SK-N-SH (cell line): ENCODE results near the gene TEPSIN. TPM values are rescaled to one million over a fixed set of nuclear protein-coding genes. Genes with fewer than 3 reads are reported as not detected.

Source experiments
- CTCF ChIA-PET: fragments of 300-600, 350-600 bp; formaldehyde crosslinking; extraction: SDS; loops from one replicate; lab custom pipeline; 2021; lab: Yijun Ruan, JAX
- POLR2A ChIA-PET: fragments of 350-600 bp; sonication (Branson Sonifier 250); formaldehyde crosslinking; extraction: SDS; loops from one replicate; lab custom pipeline; 2020; ENCODE audit warnings: antibody characterized with exemption, inconsistent platforms; lab: Yijun Ruan, JAX
- DNase-seq: peaks from one replicate; pipeline ENCODE4 v3.0.0; 2012
- H2AFZ ChIP-seq: fragments of 200-600 bp; sonication (generic); 2 replicates; pipeline ENCODE4 v1.8.1; 2016; ENCODE audit warnings: antibody characterized with exemption, mild to moderate bottlenecking, low read depth
- H3F3A ChIP-seq: fragments of 200-600 bp; sonication (generic); replicated peaks from 2 replicates; pipeline ENCODE3; 2016; ENCODE audit warnings: antibody characterized with exemption, mild to moderate bottlenecking; ENCODE audit not compliant: insufficient read depth
- H3K27ac ChIP-seq, 2 experiments: fragments of 200-500 bp in 1 of 2; fragments of 200-600 bp in 1 of 2; sonication (Bioruptor generic) in 1 of 2; sonication (generic), shearing (Covaris generic) in 1 of 2; 2 replicates each; pipeline versions ENCODE4 v1.5.1 to v1.6.1; 2014 to 2016; ENCODE audit warnings: low read depth in 2 of 2, inconsistent platforms in 1 of 2, low read length in 1 of 2, mild to moderate bottlenecking in 1 of 2, mixed read lengths in 1 of 2
- H3K27me3 ChIP-seq: fragments of 200-600 bp; sonication (generic), shearing (Covaris generic); 2 replicates; pipeline ENCODE4 v1.6.1; 2016; ENCODE audit warnings: mixed run types; ENCODE audit not compliant: insufficient read depth
- H3K36me3 ChIP-seq, 2 experiments: fragments of 200-500 bp in 1 of 2; fragments of 200-600 bp in 1 of 2; sonication (Bioruptor generic) in 1 of 2; sonication (generic) in 1 of 2; replicated peaks in 1 of 2; 2 replicates each; pipeline versions ENCODE3 to v1.5.1; 2014 to 2016; ENCODE audit warnings: low read length in 1 of 2, mild to moderate bottlenecking in 1 of 2; ENCODE audit not compliant: insufficient read depth in 2 of 2, control insufficient read depth in 1 of 2
- H3K4me1 ChIP-seq, 2 experiments: fragments of 200-500 bp in 1 of 2; fragments of 200-600 bp in 1 of 2; sonication (Bioruptor generic) in 1 of 2; sonication (generic), shearing (Covaris generic) in 1 of 2; 2 replicates each; pipeline versions ENCODE4 v1.5.1 to v1.6.1; 2014 to 2016; ENCODE audit warnings: low read depth in 1 of 2, low read length in 1 of 2, mixed run types in 1 of 2; ENCODE audit not compliant: insufficient read depth in 2 of 2, control insufficient read depth in 1 of 2
- H3K4me2 ChIP-seq: fragments of 200-600 bp; sonication (generic), shearing (Covaris generic); 2 replicates; pipeline ENCODE4 v1.6.1; 2017; ENCODE audit warnings: mixed run types
- H3K4me3 ChIP-seq, 2 experiments: fragments of 200-500 bp in 1 of 2; fragments of 200-600 bp in 1 of 2; sonication (Bioruptor generic) in 1 of 2; sonication (generic), shearing (Covaris generic) in 1 of 2; 2 replicates each; pipeline versions ENCODE4 v1.5.1 to v1.8.1; 2014 to 2016; ENCODE audit warnings: low read depth in 2 of 2, inconsistent platforms in 1 of 2, low read length in 1 of 2, mild to moderate bottlenecking in 1 of 2, mixed read lengths in 1 of 2, moderate library complexity in 1 of 2
- H3K79me2 ChIP-seq: fragments of 200-600 bp; sonication (generic); 2 replicates; pipeline ENCODE4 v1.8.1; 2017; ENCODE audit warnings: mild to moderate bottlenecking; ENCODE audit not compliant: insufficient read depth
- H3K9ac ChIP-seq: fragments of 200-600 bp; sonication (generic); 2 replicates; pipeline ENCODE4 v1.6.1; 2017; ENCODE audit warnings: mixed run types
- H3K9me2 ChIP-seq: fragments of 200-600 bp; sonication (generic); 2 replicates; pipeline ENCODE4 v1.6.1; 2017; ENCODE audit warnings: mixed run types
- H3K9me3 ChIP-seq: fragments of 200-600 bp; sonication (generic); 2 replicates; pipeline ENCODE4 v1.6.1; 2017; ENCODE audit warnings: mixed run types, mild to moderate bottlenecking, moderate library complexity
- H4K20me1 ChIP-seq: fragments of 200-600 bp; sonication (generic); 2 replicates; pipeline ENCODE4 v1.6.1; 2017; ENCODE audit warnings: mild to moderate bottlenecking, mixed run types; ENCODE audit not compliant: insufficient read depth
- CHD2 ChIP-seq: fragments of 150-350 bp; IDR thresholded peaks from 2 replicates; pipeline ENCODE4 v1.6.1; 2018; ENCODE audit warnings: low read length; ENCODE audit not compliant: partially characterized antibody
- ELF1 ChIP-seq: IDR thresholded peaks from 2 replicates; pipeline ENCODE4 v1.4.0; 2012
- EP300 ChIP-seq, 2 experiments: IDR thresholded peaks; 2 replicates each; pipeline versions ENCODE4 v1.4.0 to v1.6.1; 2012; ENCODE audit warnings: borderline replicate concordance in 1 of 2, low read depth in 1 of 2, low read length in 1 of 2
- FOXJ3 ChIP-seq: sonication (generic); formaldehyde crosslinking; IDR thresholded peaks from 2 replicates; pipeline ENCODE4 v1.5.1; 2020; ENCODE audit warnings: mild to moderate bottlenecking, missing genetic modification reagents
- FOXM1 ChIP-seq: IDR thresholded peaks from 2 replicates; pipeline ENCODE4 v1.4.0; 2012; ENCODE audit warnings: low read depth, mild to moderate bottlenecking
- GABPA ChIP-seq: IDR thresholded peaks from 2 replicates; pipeline ENCODE4 v1.4.0; 2012; ENCODE audit warnings: low read depth, mild to moderate bottlenecking
- JUND ChIP-seq: IDR thresholded peaks from 2 replicates; pipeline ENCODE4 v1.4.0; 2012
- MEF2A ChIP-seq: IDR thresholded peaks from 2 replicates; pipeline ENCODE4 v1.4.0; 2012; ENCODE audit warnings: low read depth, borderline replicate concordance
- MXI1 ChIP-seq: IDR thresholded peaks from 2 replicates; pipeline ENCODE4 v1.6.1; 2012; ENCODE audit warnings: mild to moderate bottlenecking, low read depth, low read length, improper control_type of control experiment
- NFIC ChIP-seq: IDR thresholded peaks from 2 replicates; pipeline ENCODE4 v1.4.0; 2012; ENCODE audit warnings: borderline replicate concordance
- NRF1 ChIP-seq: IDR thresholded peaks from 2 replicates; pipeline ENCODE4 v1.6.1; 2012; ENCODE audit warnings: low read depth, mild to moderate bottlenecking, low read length
- POLR2AphosphoS5 ChIP-seq: IDR thresholded peaks from 2 replicates; pipeline ENCODE4 v1.6.1; 2012; ENCODE audit warnings: low read depth, low read length
- RAD21 ChIP-seq: IDR thresholded peaks from 2 replicates; pipeline ENCODE4 v1.6.1; 2012; ENCODE audit warnings: mild to moderate bottlenecking, low read length
- RCOR1 ChIP-seq: fragments of 150-350 bp; IDR thresholded peaks from 2 replicates; pipeline ENCODE4 v1.6.1; 2017; ENCODE audit warnings: antibody characterized with exemption, low read length
- TAF1 ChIP-seq: IDR thresholded peaks from 2 replicates; pipeline ENCODE4 v1.6.1; 2012; ENCODE audit warnings: low read depth, mild to moderate bottlenecking, low read length, moderate library complexity, borderline replicate concordance
- TCF12 ChIP-seq: IDR thresholded peaks from 2 replicates; pipeline ENCODE4 v1.4.0; 2012
- YY1 ChIP-seq: IDR thresholded peaks from 2 replicates; pipeline ENCODE4 v1.4.0; 2012; ENCODE audit warnings: low read depth, mild to moderate bottlenecking
- WGBS: methylation state at CpG from one replicate; pipeline ENCODE4 v1.1.6; 2017; ENCODE audit warnings: low lambda C conversion rate; 5-methylcytosine and 5-hydroxymethylcytosine counted together
- polyA plus RNA-seq, 3 experiments: library from polyadenylated mRNA; depleted of rRNA; stranded (reverse); fragments of >200 nt; gene quantifications; 2 replicates each; pipeline ENCODE4 v1.2.3, GENCODE V29; 2012
- TF ChIP-seq, protein P1 (sequence below): IDR thresholded peaks from 2 replicates; pipeline ENCODE4 v1.4.0; 2012; ENCODE audit warnings: low read depth
- TF ChIP-seq, protein P2 (sequence below): fragments of 200-600 bp; sonication (generic); IDR thresholded peaks from 2 replicates; pipeline ENCODE4 v1.6.1; 2017; ENCODE audit warnings: antibody characterized with exemption, mild to moderate bottlenecking, moderate library complexity
- TF ChIP-seq, protein P3 (sequence below): IDR thresholded peaks from 2 replicates; pipeline ENCODE4 v1.6.1; 2012; ENCODE audit warnings: mild to moderate bottlenecking, low read depth, low read length, moderate library complexity
- TF ChIP-seq, protein P4 (sequence below): IDR thresholded peaks from 2 replicates; pipeline ENCODE4 v1.4.0; 2012; ENCODE audit warnings: low read depth, borderline replicate concordance

The TEPSIN gene
- polyA plus RNA-seq, 1 of the 3 experiments (the other 2 are of a cell fraction) = 35.3 TPM

DNA sequence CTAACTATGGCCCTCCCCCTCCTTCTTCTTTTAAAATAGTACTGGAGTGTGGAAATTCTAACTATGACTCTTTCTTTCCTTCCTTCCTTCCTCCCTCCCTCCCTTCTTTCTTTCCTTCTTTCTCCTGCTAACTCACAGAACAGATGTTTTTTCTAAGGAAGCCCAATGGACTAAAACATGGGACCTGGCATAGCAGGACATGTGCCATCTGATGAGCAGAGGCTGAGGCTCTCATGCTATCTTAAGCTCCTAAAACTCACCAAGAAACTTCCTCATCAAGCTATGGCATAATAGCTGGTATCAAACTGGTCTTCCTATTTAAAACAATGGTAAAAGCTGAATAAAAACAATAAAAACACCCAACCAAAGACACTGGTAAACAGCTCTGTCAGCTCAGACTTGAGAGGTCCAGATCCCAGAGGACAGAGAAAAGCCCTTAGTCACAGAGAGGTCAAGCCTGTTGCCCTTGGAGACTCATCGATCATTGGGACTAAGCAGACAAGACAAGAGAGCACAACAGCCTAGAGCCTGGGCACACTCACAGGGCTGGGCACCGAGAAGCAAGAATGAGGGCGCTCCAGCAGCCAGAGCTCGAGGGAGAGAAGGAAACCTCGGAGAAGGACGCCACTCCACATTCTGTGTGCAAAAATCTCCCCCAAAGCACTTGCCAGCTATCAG lies 28.7 kb upstream of the TEPSIN start:
- ChIA-PET CTCF (interaction anchor here (0.5 to 2.0 kb wide), 4 partner anchors 9 to 162 kb away, joined by 3 to 11 read pairs (median 5); no protein-coding TSS in a partner anchor), POLR2A (no interaction called here)
- DNase-seq = no peak
- H3F3A ChIP-seq = peaks cover 9% of the 10 kb centered on the region
- H3K9me2 ChIP-seq = no peaks in the 10 kb centered on the region
- no peaks in the 10 kb centered on the region for H3K27me3 ChIP-seq
- H2AFZ ChIP-seq = no peak overlapping the region
- peaks cover 53 to 69% of the 10 kb centered on the region in 2 experiments for H3K36me3 ChIP-seq
- WGBS = 95% methylated on average over 6 of the region's 6 CpGs
- peaks cover 0 to 2% of the 10 kb centered on the region in 2 experiments; a peak in 1 of 4 replicates for H3K4me1 ChIP-seq
- H3K9me3 ChIP-seq = no peaks in the 10 kb centered on the region
- TF ChIP-seq MXI1 (no peak), FOXM1 (no peak), GABPA (no peak), ELF1 (no peak), CHD2 (no peak), FOXJ3 (CRISPR knock-in tag) (no peak), RAD21 (no peak), MEF2A (no peak), TAF1 (no peak), POLR2AphosphoS5 (no peak), NRF1 (no peak)
- TF ChIP-seq, protein P1, sequence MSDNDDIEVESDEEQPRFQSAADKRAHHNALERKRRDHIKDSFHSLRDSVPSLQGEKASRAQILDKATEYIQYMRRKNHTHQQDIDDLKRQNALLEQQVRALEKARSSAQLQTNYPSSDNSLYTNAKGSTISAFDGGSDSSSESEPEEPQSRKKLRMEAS = no peak
- H3K9ac ChIP-seq = no peak overlapping the region
- H3K4me3 ChIP-seq = no peak overlapping the region
- H3K79me2 ChIP-seq = no peaks in the 10 kb centered on the region
- H3K4me2 ChIP-seq = no peak overlapping the region
- H4K20me1 ChIP-seq = no peaks in the 10 kb centered on the region
- H3K27ac ChIP-seq = no peak overlapping the region

DNA sequence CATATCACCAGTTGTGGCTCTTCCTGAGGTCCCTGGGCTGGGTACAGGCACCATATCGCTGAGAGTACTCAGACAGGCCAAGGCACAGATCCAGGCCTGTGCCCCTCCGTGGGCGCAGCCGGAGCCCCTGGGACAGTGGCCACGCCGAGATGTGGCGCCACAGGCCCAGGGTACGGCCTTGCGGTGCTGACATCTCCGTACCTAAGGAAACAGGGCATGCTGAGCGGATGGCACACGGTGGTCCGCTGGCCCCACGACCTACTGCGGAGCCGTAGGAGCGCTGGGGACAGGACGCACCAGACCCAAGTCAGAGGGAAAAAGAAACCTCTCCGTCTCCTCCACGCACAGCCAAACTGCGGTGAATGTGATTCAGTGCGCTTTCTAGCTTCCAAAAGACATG lies 26.7 kb upstream of the TEPSIN start:
- Histone ChIP-seq H3K79me2 (no peaks in the 10 kb centered on the region), H3F3A (peaks cover 9% of the 10 kb centered on the region), H3K4me1 (peaks cover 0 to 2% of the 10 kb centered on the region in 2 experiments; a peak in 1 of 4 replicates), H3K27ac (no peak overlapping the region), H3K4me2 (no peak overlapping the region), H4K20me1 (no peaks in the 10 kb centered on the region), H3K4me3 (no peak overlapping the region), H3K9me3 (no peaks in the 10 kb centered on the region), H3K9ac (no peak overlapping the region), H3K27me3 (no peaks in the 10 kb centered on the region), H3K36me3 (peaks cover 59 to 76% of the 10 kb centered on the region in 2 experiments), H2AFZ (no peak overlapping the region), H3K9me2 (no peaks in the 10 kb centered on the region)
- WGBS = 95% methylated on average over 22 of the region's 22 CpGs
- no peak for DNase-seq
- no peak for TF ChIP-seq CHD2
- TF ChIP-seq NFIC = no peak
- TF ChIP-seq FOXM1 = no peak
- no peak for TF ChIP-seq POLR2AphosphoS5
- no peak for TF ChIP-seq NRF1
- no peak for TF ChIP-seq RCOR1
- TF ChIP-seq TAF1 = no peak
- no peak for TF ChIP-seq GABPA
- no peak for TF ChIP-seq YY1
- TF ChIP-seq, protein P2, sequence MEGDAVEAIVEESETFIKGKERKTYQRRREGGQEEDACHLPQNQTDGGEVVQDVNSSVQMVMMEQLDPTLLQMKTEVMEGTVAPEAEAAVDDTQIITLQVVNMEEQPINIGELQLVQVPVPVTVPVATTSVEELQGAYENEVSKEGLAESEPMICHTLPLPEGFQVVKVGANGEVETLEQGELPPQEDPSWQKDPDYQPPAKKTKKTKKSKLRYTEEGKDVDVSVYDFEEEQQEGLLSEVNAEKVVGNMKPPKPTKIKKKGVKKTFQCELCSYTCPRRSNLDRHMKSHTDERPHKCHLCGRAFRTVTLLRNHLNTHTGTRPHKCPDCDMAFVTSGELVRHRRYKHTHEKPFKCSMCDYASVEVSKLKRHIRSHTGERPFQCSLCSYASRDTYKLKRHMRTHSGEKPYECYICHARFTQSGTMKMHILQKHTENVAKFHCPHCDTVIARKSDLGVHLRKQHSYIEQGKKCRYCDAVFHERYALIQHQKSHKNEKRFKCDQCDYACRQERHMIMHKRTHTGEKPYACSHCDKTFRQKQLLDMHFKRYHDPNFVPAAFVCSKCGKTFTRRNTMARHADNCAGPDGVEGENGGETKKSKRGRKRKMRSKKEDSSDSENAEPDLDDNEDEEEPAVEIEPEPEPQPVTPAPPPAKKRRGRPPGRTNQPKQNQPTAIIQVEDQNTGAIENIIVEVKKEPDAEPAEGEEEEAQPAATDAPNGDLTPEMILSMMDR = no peak
- no peak for TF ChIP-seq ELF1
- TF ChIP-seq, protein P3, sequence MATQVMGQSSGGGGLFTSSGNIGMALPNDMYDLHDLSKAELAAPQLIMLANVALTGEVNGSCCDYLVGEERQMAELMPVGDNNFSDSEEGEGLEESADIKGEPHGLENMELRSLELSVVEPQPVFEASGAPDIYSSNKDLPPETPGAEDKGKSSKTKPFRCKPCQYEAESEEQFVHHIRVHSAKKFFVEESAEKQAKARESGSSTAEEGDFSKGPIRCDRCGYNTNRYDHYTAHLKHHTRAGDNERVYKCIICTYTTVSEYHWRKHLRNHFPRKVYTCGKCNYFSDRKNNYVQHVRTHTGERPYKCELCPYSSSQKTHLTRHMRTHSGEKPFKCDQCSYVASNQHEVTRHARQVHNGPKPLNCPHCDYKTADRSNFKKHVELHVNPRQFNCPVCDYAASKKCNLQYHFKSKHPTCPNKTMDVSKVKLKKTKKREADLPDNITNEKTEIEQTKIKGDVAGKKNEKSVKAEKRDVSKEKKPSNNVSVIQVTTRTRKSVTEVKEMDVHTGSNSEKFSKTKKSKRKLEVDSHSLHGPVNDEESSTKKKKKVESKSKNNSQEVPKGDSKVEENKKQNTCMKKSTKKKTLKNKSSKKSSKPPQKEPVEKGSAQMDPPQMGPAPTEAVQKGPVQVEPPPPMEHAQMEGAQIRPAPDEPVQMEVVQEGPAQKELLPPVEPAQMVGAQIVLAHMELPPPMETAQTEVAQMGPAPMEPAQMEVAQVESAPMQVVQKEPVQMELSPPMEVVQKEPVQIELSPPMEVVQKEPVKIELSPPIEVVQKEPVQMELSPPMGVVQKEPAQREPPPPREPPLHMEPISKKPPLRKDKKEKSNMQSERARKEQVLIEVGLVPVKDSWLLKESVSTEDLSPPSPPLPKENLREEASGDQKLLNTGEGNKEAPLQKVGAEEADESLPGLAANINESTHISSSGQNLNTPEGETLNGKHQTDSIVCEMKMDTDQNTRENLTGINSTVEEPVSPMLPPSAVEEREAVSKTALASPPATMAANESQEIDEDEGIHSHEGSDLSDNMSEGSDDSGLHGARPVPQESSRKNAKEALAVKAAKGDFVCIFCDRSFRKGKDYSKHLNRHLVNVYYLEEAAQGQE = no peak
- no peak for TF ChIP-seq TCF12
- no peak for TF ChIP-seq MEF2A
- no peak for TF ChIP-seq FOXJ3 (CRISPR knock-in tag)
- TF ChIP-seq, protein P4, sequence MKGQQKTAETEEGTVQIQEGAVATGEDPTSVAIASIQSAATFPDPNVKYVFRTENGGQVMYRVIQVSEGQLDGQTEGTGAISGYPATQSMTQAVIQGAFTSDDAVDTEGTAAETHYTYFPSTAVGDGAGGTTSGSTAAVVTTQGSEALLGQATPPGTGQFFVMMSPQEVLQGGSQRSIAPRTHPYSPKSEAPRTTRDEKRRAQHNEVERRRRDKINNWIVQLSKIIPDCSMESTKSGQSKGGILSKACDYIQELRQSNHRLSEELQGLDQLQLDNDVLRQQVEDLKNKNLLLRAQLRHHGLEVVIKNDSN = no peak
- no peak for TF ChIP-seq EP300 (IDR thresholded peaks at IDR 0.05; ENCODE audit: borderline replicate concordance in 1 of 2, low read depth in 1 of 2, low read length in 1 of 2)
- TF ChIP-seq JUND = no peak
- POLR2A ChIA-PET = no interaction called here
- CTCF ChIA-PET = interaction anchor here (1.0 to 1.3 kb wide), 3 partner anchors 10 to 136 kb away, joined by 3 to 4 read pairs (median 3); no protein-coding TSS in a partner anchor
